Measurements from ENCODE around the gene BRMS1.
"Not testable (repeated sequence)": the region's sequence is repeated elsewhere in the genome, so short reads cannot be mapped to it uniquely, and the experiment has no call there.

The BRMS1 gene

GRCh38 chr11:66344550-66345315 lies at the start of gene BRMS1:
Gene BRMS1 (minus strand): TSS chr11:66345104. CDS start chr11:66342234, 2,870 bp downstream.
- in situ Hi-C loops (cut with MboI; ENCODE audit: low sequenced_read_pairs): no loop called here

- in situ Hi-C loops (cut with MboI; ENCODE audit: low sequenced_read_pairs): no loop called here
These were observed 49.0 kb upstream of the BRMS1 start for GRCh38 chr11:66393954-66394353.

- in situ Hi-C loops (cut with MboI; ENCODE audit: low sequenced_read_pairs): no loop called here
These were observed 46.4 kb upstream of the BRMS1 start for GRCh38 chr11:66391322-66391721.

- in situ Hi-C loops (cut with MboI; ENCODE audit: low sequenced_read_pairs): no loop called here
These were observed 44.0 kb upstream of the BRMS1 start for GRCh38 chr11:66388780-66389386.

GRCh38 chr11:66386171-66387069 lies 41.5 kb upstream of the BRMS1 start:
- in situ Hi-C loops (cut with MboI; ENCODE audit: low sequenced_read_pairs): no loop called here

- in situ Hi-C loops (cut with MboI; ENCODE audit: low sequenced_read_pairs): not testable (repeated sequence)
These were observed 39.4 kb upstream of the BRMS1 start for GRCh38 chr11:66384316-66384715.

GRCh38 chr11:66380264-66380663 lies 35.4 kb upstream of the BRMS1 start:
- in situ Hi-C loops (cut with MboI; ENCODE audit: low sequenced_read_pairs): not testable (repeated sequence)

GRCh38 chr11:66373690-66374287 lies 28.9 kb upstream of the BRMS1 start:
- in situ Hi-C loops (cut with MboI; ENCODE audit: low sequenced_read_pairs): not testable (repeated sequence)

GRCh38 chr11:66373265-66373664 lies 28.4 kb upstream of the BRMS1 start:
- in situ Hi-C loops (cut with MboI; ENCODE audit: low sequenced_read_pairs): no loop called here

GRCh38 chr11:66371627-66372415 lies 26.9 kb upstream of the BRMS1 start, which contains the start of gene SLC29A2:
Gene SLC29A2 (minus strand): TSS chr11:66371760. CDS start chr11:66371591, 169 bp downstream.
- in situ Hi-C loops (cut with MboI; ENCODE audit: low sequenced_read_pairs): no loop called here

- in situ Hi-C loops (cut with MboI; ENCODE audit: low sequenced_read_pairs): no loop called here
These were observed 24.4 kb upstream of the BRMS1 start for GRCh38 chr11:66369073-66369894.

- in situ Hi-C loops (cut with MboI; ENCODE audit: low sequenced_read_pairs): no loop called here
These were observed 23.6 kb upstream of the BRMS1 start for GRCh38 chr11:66368484-66368883.

- in situ Hi-C loops (cut with MboI; ENCODE audit: low sequenced_read_pairs): no loop called here
These were observed 22.8 kb upstream of the BRMS1 start for GRCh38 chr11:66367561-66368312.

- in situ Hi-C loops (cut with MboI; ENCODE audit: low sequenced_read_pairs): no loop called here
These were observed 22.1 kb upstream of the BRMS1 start for GRCh38 chr11:66366844-66367477.

GRCh38 chr11:66365711-66366619 lies 21.1 kb upstream of the BRMS1 start:
- in situ Hi-C loops (cut with MboI; ENCODE audit: low sequenced_read_pairs): no loop called here

GRCh38 chr11:66365166-66365565 lies 20.3 kb upstream of the BRMS1 start:
- in situ Hi-C loops (cut with MboI; ENCODE audit: low sequenced_read_pairs): no loop called here
